Testis (tissue), 3 donors: Measurements from ENCODE around the gene SPIRE1. TPM values are rescaled to one million over a fixed set of nuclear protein-coding genes. Genes with fewer than 3 reads are reported as not detected.

Experiments
- DNase-seq: peaks from one replicate; pipeline ENCODE4 v3.0.0-alpha.2; 2019
- H3K27ac ChIP-seq, 2 donors: fragments of 200-600 bp; sonication (generic); one replicate each; pipeline ENCODE4 v1.5.1; 2019
- H3K27me3 ChIP-seq: fragments of 200-600 bp; sonication (generic); one replicate; pipeline ENCODE4 v1.5.1; 2019
- H3K36me3 ChIP-seq: fragments of 200-600 bp; sonication (generic); one replicate; pipeline ENCODE4 v1.5.1; 2017; ENCODE audit warnings: low read depth; ENCODE audit errors: missing control alignments
- H3K4me1 ChIP-seq: fragments of 200-600 bp; sonication (generic); one replicate; pipeline ENCODE4 v1.5.1; 2019
- H3K4me3 ChIP-seq, 2 donors: fragments of 200-600 bp; sonication (generic); one replicate each; pipeline ENCODE4 v1.5.1; 2017 to 2019
- H3K9me3 ChIP-seq: fragments of 200-600 bp; sonication (generic); one replicate; pipeline ENCODE4 v1.5.1; 2017
- POLR2A ChIP-seq: fragments of 450-650 bp; IDR thresholded peaks from one replicate; pipeline ENCODE4 v1.6.1; 2017; ENCODE audit warnings: antibody characterized with exemption, mild to moderate bottlenecking, moderate library complexity
- WGBS, 2 donors: methylation state at CpG; one replicate each; pipeline ENCODE4 v1.1.5; 2018; 5-methylcytosine and 5-hydroxymethylcytosine counted together
- intact Hi-C: fragments of 100-400 bp; cut with DNase I; formaldehyde crosslinking; loops from one replicate; pipeline ENCODE4 v1.15.1; 2023; ENCODE audit warnings: low total_unique reads
- polyA plus RNA-seq: library from polyadenylated mRNA; stranded (reverse); fragments of 350-450 nt; fragmentation: Illumina TruSeq; extraction: RNeasy Lipid Tissue Mini Kit (QIAGEN cat#74804); gene quantifications from one replicate; pipeline ENCODE4 v1.2.3, GENCODE V29; 2014; ENCODE audit warnings: low read depth, low replicate concordance; ENCODE audit not compliant: insufficient read depth
- total RNA-seq, 2 donors: library from RNA; depleted of rRNA; stranded (reverse); fragments of >200 nt; gene quantifications; one replicate each; pipeline ENCODE4 v1.2.3, GENCODE V29; 2016
- TF ChIP-seq, protein P1 (sequence below), 3 experiments: fragments of 450-650 bp in 2 of 3; fragments of 200-600 bp in 1 of 3; sonication (generic) in 1 of 3; IDR thresholded peaks; one replicate each; pipeline ENCODE4 v1.5.1; 2016 to 2019; ENCODE audit warnings: antibody characterized with exemption in 3 of 3, mild to moderate bottlenecking in 2 of 3, moderate library complexity in 1 of 3

SPIRE1 gene
- total and polyA plus RNA-seq, 3 donors from 2014 or later, result 46.8 to 83.5 (median 67.6) TPM

DNA sequence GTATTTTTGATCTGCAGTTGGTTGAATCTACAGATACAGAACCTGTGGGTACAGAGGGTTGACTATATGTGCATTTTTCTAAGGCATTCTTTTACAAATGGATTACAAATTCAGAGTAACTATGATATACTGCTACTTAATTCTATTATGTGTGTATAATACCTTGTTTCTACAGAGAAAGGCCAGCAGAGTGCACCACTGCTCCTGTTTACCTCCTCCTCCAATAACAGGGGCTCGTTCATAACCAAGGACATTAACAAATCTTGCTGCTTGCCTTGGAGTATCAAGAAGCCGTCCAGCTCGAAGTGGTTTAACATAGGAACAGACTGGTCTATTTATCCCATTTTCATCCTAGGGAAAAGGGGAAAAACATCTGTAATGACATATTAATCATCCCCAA, 28.2 kb upstream of the SPIRE1 start:
- Histone ChIP-seq H3K4me3 (no peak overlapping the region), H3K4me1 (no peaks in the 10 kb centered on the region), H3K36me3 (no peaks in the 10 kb centered on the region), H3K27ac (no peak overlapping the region), H3K9me3 (no peaks in the 10 kb centered on the region), H3K27me3 (no peaks in the 10 kb centered on the region)
- DNase-seq, result no peak
- WGBS, 2 donors, result 58 to 77% methylated on average over 3 of the region's 3 CpGs
- intact Hi-C loops, result no loop called here
- no peak for TF ChIP-seq POLR2A
- TF ChIP-seq, protein P1, sequence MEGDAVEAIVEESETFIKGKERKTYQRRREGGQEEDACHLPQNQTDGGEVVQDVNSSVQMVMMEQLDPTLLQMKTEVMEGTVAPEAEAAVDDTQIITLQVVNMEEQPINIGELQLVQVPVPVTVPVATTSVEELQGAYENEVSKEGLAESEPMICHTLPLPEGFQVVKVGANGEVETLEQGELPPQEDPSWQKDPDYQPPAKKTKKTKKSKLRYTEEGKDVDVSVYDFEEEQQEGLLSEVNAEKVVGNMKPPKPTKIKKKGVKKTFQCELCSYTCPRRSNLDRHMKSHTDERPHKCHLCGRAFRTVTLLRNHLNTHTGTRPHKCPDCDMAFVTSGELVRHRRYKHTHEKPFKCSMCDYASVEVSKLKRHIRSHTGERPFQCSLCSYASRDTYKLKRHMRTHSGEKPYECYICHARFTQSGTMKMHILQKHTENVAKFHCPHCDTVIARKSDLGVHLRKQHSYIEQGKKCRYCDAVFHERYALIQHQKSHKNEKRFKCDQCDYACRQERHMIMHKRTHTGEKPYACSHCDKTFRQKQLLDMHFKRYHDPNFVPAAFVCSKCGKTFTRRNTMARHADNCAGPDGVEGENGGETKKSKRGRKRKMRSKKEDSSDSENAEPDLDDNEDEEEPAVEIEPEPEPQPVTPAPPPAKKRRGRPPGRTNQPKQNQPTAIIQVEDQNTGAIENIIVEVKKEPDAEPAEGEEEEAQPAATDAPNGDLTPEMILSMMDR (IDR thresholded peaks at IDR 0.05), result no peak

DNA sequence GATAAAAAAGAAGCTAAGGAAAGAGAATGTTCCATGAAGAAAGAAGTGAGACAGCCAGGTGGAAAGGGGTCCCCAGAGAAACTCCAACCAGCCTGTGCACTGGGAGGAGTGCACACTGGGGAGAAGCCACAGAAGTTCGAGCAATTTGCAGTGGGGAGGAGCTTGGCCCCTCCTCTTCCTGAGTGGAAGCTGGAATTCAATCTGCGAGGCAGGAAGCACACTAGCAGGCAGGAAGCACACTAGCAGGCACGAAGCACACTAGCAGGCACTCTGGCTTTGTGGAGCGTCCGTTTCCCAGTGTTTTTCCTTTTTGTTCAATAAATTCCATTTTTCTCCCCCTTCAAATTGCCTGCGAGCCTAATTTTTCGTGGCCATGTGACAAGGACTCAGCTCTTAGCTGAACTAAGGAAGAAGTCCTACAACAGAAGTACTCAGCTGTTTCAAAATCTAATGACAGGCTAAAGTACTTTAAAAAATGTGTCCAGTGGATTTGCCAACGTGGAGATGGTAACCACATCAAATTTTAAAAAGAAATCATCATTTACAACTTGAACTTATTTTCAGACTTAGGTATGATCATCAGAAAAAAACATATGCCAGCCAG, 21.4 kb upstream of the SPIRE1 start:
- Histone ChIP-seq H3K4me1 (no peaks in the 10 kb centered on the region), H3K27ac (peak overlapping the region; percentile 3 to 46), H3K36me3 (no peaks in the 10 kb centered on the region), H3K27me3 (no peaks in the 10 kb centered on the region), H3K4me3 (no peak overlapping the region), H3K9me3 (no peaks in the 10 kb centered on the region)
- intact Hi-C loops, result no loop called here
- DNase-seq, result peak; percentile 59
- WGBS, 2 donors, result 39 to 48% methylated on average over 8 of the region's 8 CpGs
- TF ChIP-seq, protein P1 (IDR thresholded peaks at IDR 0.05), result no peak
- no peak for TF ChIP-seq POLR2A

DNA sequence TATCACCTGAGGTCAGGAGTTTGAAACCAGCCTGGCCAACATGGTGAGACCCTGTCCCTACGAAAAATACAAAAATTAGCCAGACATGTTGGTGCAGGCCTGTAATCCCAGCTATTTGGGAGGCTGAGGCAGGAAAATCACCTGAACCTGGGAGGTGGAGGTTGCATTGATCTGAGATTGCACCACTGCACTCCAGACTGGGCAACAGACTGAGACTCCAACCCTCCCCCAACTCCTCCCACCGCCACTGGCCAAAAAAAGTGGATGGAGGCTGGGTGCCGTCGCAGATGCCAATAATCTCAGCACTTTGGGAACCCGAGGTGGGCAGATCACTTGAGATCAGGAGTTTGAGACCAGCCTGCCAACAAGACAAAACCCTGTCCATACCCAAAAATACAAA, 10.1 kb upstream of the SPIRE1 start:
- intact Hi-C loops, result no loop called here
- Histone ChIP-seq H3K27me3 (no peaks in the 10 kb centered on the region), H3K27ac (no peak overlapping the region), H3K4me1 (no peaks in the 10 kb centered on the region), H3K36me3 (no peaks in the 10 kb centered on the region), H3K4me3 (no peak overlapping the region), H3K9me3 (no peaks in the 10 kb centered on the region)
- TF ChIP-seq, protein P1 (IDR thresholded peaks at IDR 0.05), result no peak
- TF ChIP-seq POLR2A, result no peak
- WGBS, 2 donors, result 95 to 97% methylated on average over 5 of the region's 5 CpGs
- no peak for DNase-seq

DNA sequence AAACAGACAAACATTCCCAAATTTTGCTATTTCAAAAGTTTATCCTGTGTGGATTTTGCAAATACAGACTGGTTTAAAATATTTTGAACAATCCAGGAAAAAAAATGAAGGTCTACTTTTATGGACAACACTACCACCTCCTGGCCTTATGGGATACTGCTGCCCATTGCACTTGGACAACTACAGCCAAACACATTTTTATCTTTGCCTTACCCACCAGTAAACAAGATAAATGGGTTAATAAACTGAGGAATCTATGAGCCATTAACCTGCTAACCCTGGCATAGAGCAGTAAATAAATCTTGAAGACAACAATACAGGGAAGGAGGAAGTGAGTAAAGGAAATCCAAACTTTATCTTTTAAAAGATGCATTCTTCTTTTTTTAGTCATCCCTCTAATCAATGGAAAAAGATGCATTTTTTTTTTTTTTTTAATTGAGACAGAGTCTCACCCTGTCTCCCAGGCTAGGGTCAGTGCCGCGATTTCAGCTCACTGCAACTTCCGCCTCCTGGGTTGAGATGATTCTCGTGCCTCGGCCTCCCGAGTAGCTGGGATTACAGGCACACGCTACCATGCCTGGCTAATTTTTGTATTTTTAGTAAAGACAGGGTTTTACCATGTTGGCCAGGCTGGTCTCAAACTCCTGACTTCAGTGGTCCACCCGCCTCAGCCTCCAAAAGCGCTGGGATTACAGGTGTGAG, 2.1 kb upstream of the SPIRE1 start:
- intact Hi-C loops, result loop anchor here (5.0 to 10.0 kb wide), 3 partner anchors 268 to 375 kb away; partner anchors contain the start of gene AFG3L2
- Histone ChIP-seq H3K27me3 (no peaks in the 10 kb centered on the region), H3K36me3 (no peaks in the 10 kb centered on the region), H3K4me3 (no peak overlapping the region), H3K9me3 (no peaks in the 10 kb centered on the region), H3K27ac (no peak overlapping the region), H3K4me1 (peaks cover 13% of the 10 kb centered on the region)
- WGBS, 2 donors, result 79 to 88% methylated on average over 9 of the region's 9 CpGs
- no peak for TF ChIP-seq POLR2A
- TF ChIP-seq, protein P1 (IDR thresholded peaks at IDR 0.05), result peak; percentile 83 to 94 (median 90)
- DNase-seq, result peak; percentile 55
